ENCODE results near the gene TEX19.

- no peak for TF ChIP-seq EP300 (IDR thresholded peaks at IDR 0.05)
- TF ChIP-seq POLR2A (IDR thresholded peaks at IDR 0.05): no peak
- no peak for TF ChIP-seq CTCF (IDR thresholded peaks at IDR 0.05)
Observed at GRCh38 chr17:82358465-82359350, at the start of gene TEX19.
